EL (cell line): ENCODE measurements around the gene DGCR2.
A peak's percentile ranks its signal among the peaks of the same experiment; 100 is the strongest.

Source experiments
- DNase-seq: peaks from one replicate; pipeline ENCODE4 v3.0.0-alpha.2; 2016

The DGCR2 gene

GRCh38 chr22:19126309-19127273, 4.4 kb upstream of the DGCR2 start:
- DNase-seq, result no peak

- DNase-seq, result no peak
These were observed 3.5 kb upstream of the DGCR2 start for GRCh38 chr22:19125474-19126308.

- no peak for DNase-seq
These were observed 2.8 kb upstream of the DGCR2 start for GRCh38 chr22:19125011-19125410.

GRCh38 chr22:19124377-19124776, 2.2 kb upstream of the DGCR2 start:
- DNase-seq, result no peak

- no peak for DNase-seq
These were observed 1.7 kb upstream of the DGCR2 start for GRCh38 chr22:19123936-19124335.

GRCh38 chr22:19122752-19123492, 710 bp upstream of the DGCR2 start:
- DNase-seq, result peak; percentile 26

- DNase-seq, result peak; percentile 44
These were observed 525 bp downstream of the DGCR2 start for GRCh38 chr22:19121631-19122142.

- DNase-seq, result peak; percentile 70
These were observed 1.2 kb downstream of the DGCR2 start for GRCh38 chr22:19120829-19121630.

GRCh38 chr22:19119949-19120348, 2.3 kb downstream of the DGCR2 start:
- DNase-seq, result no peak

GRCh38 chr22:19118329-19118880, 3.8 kb downstream of the DGCR2 start:
- no peak for DNase-seq

- DNase-seq, result no peak
These were observed 5.1 kb downstream of the DGCR2 start for GRCh38 chr22:19117111-19117512.

- DNase-seq, result no peak
These were observed 6.6 kb downstream of the DGCR2 start for GRCh38 chr22:19115628-19116027.

- no peak for DNase-seq
These were observed 7.1 kb downstream of the DGCR2 start for GRCh38 chr22:19114984-19115552.

- DNase-seq, result no peak
These were observed 8.8 kb downstream of the DGCR2 start for GRCh38 chr22:19113429-19113828.

GRCh38 chr22:19111584-19111983, 10.6 kb downstream of the DGCR2 start:
- no peak for DNase-seq

GRCh38 chr22:19111140-19111539, 11.1 kb downstream of the DGCR2 start:
- DNase-seq, result no peak

- no peak for DNase-seq
These were observed 11.6 kb downstream of the DGCR2 start for GRCh38 chr22:19110646-19111045.

GRCh38 chr22:19110064-19110458, 12.2 kb downstream of the DGCR2 start:
- no peak for DNase-seq

GRCh38 chr22:19109198-19110063, 12.8 kb downstream of the DGCR2 start:
- peak; percentile 54 for DNase-seq

GRCh38 chr22:19108807-19109197, 13.4 kb downstream of the DGCR2 start:
- DNase-seq, result no peak
